H9 (cell line): ENCODE results near the gene DOCK11. TPM values are rescaled to one million over a fixed set of nuclear protein-coding genes. Genes with fewer than 3 reads are reported as not detected.
"Not testable (repeated sequence)": the region's sequence is repeated elsewhere in the genome, so short reads cannot be mapped to it uniquely, and the experiment has no call there.

Experiments
- DNase-seq: peaks from one replicate; pipeline ENCODE4 v3.0.0-alpha.2; 2017
- H2AFZ ChIP-seq: one replicate; pipeline ENCODE4 v1.6.1; 2013; ENCODE audit warnings: mild to moderate bottlenecking, low read length, control low read depth, moderate library complexity
- H2AK5ac ChIP-seq: 2 replicates; pipeline ENCODE4 v1.6.1; 2013; ENCODE audit warnings: low read length, control low read depth, mixed read lengths; ENCODE audit not compliant: insufficient read length
- H2BK120ac ChIP-seq: one replicate; pipeline ENCODE4 v1.6.1; 2013; ENCODE audit warnings: low read depth, mild to moderate bottlenecking, low read length, control low read depth, inconsistent platforms; ENCODE audit not compliant: poor library complexity, severe bottlenecking
- H2BK12ac ChIP-seq: 2 replicates; pipeline ENCODE4 v1.6.1; 2013; ENCODE audit warnings: low read length, control low read depth, mixed read lengths, low read depth; ENCODE audit not compliant: insufficient read length
- H2BK15ac ChIP-seq: 2 replicates; pipeline ENCODE4 v1.6.1; 2013; ENCODE audit warnings: low read depth, low read length, control low read depth
- H2BK20ac ChIP-seq: one replicate; pipeline ENCODE4 v1.6.1; 2013; ENCODE audit warnings: low read depth, mild to moderate bottlenecking, low read length, control low read depth, inconsistent platforms; ENCODE audit not compliant: poor library complexity, severe bottlenecking
- H2BK5ac ChIP-seq: 2 replicates; pipeline ENCODE4 v1.6.1; 2013; ENCODE audit warnings: low read length, control low read depth, mixed read lengths; ENCODE audit not compliant: insufficient read length
- H3K14ac ChIP-seq: 2 replicates; pipeline ENCODE4 v1.6.1; 2013; ENCODE audit warnings: low read length, control low read depth; ENCODE audit not compliant: insufficient read depth
- H3K18ac ChIP-seq: 2 replicates; pipeline ENCODE4 v1.6.1; 2013; ENCODE audit warnings: low read depth, mild to moderate bottlenecking, mixed read lengths, low read length, control low read depth; ENCODE audit not compliant: insufficient read length
- H3K23ac ChIP-seq: 2 replicates; pipeline ENCODE4 v1.6.1; 2013; ENCODE audit warnings: low read length, control low read depth, mixed read lengths, low read depth; ENCODE audit not compliant: insufficient read length
- H3K23me2 ChIP-seq: 2 replicates; pipeline ENCODE4 v1.6.1; 2013; ENCODE audit warnings: low read depth, mild to moderate bottlenecking, mixed read lengths, low read length, control low read depth; ENCODE audit not compliant: insufficient read length, poor library complexity, severe bottlenecking
- H3K27ac ChIP-seq: 2 replicates; pipeline ENCODE4 v1.5.1; 2013; ENCODE audit warnings: low read length, control low read depth, mixed read lengths, low read depth; ENCODE audit not compliant: insufficient read length
- H3K27me3 ChIP-seq: 2 replicates; pipeline ENCODE4 v1.6.1; 2013; ENCODE audit warnings: low read length, control low read depth, inconsistent platforms; ENCODE audit not compliant: insufficient read depth
- H3K4ac ChIP-seq: 2 replicates; pipeline ENCODE4 v1.6.1; 2013; ENCODE audit warnings: low read depth, mild to moderate bottlenecking, control low read depth, inconsistent platforms, low read length, moderate library complexity
- H3K4me1 ChIP-seq: 2 replicates; pipeline ENCODE4 v1.6.1; 2013; ENCODE audit warnings: low read length, control low read depth, inconsistent platforms; ENCODE audit not compliant: insufficient read depth
- H3K4me2 ChIP-seq: 2 replicates; pipeline ENCODE4 v1.6.1; 2013; ENCODE audit warnings: low read length, control low read depth, mixed read lengths; ENCODE audit not compliant: insufficient read length, insufficient read depth
- H3K56ac ChIP-seq: 2 replicates; pipeline ENCODE4 v1.6.1; 2013; ENCODE audit warnings: low read depth, mild to moderate bottlenecking, mixed read lengths, low read length, control low read depth; ENCODE audit not compliant: insufficient read length
- H3K79me1 ChIP-seq: 2 replicates; pipeline ENCODE4 v1.6.1; 2013; ENCODE audit warnings: low read depth, mild to moderate bottlenecking, moderate library complexity, low read length, control low read depth, inconsistent platforms; ENCODE audit not compliant: insufficient read depth, poor library complexity, severe bottlenecking
- H3K79me2 ChIP-seq: 2 replicates; pipeline ENCODE4 v1.6.1; 2013; ENCODE audit warnings: low read length, control low read depth, inconsistent platforms; ENCODE audit not compliant: insufficient read depth
- H3K9ac ChIP-seq: 2 replicates; pipeline ENCODE4 v1.6.1; 2013; ENCODE audit warnings: low read length, control low read depth, mixed read lengths; ENCODE audit not compliant: insufficient read length; ENCODE audit errors: extremely low read depth
- H3K9me3 ChIP-seq: one replicate; pipeline ENCODE4 v1.6.1; 2013; ENCODE audit warnings: low read depth, low read length, inconsistent platforms; ENCODE audit not compliant: control insufficient read depth
- H3T11ph ChIP-seq: one replicate; pipeline ENCODE4 v1.6.1; 2013; ENCODE audit warnings: mild to moderate bottlenecking, low read length, control low read depth, inconsistent platforms
- H4K20me1 ChIP-seq: one replicate; pipeline ENCODE4 v1.6.1; 2013; ENCODE audit not compliant: control insufficient read depth, insufficient read length, insufficient read depth
- H4K5ac ChIP-seq: 2 replicates; pipeline ENCODE4 v1.6.1; 2013; ENCODE audit warnings: low read depth, mild to moderate bottlenecking, mixed read lengths, low read length, control low read depth; ENCODE audit not compliant: insufficient read length
- H4K8ac ChIP-seq: replicated peaks from 2 replicates; pipeline ENCODE4 v1.6.1; 2013; ENCODE audit warnings: low read length, control low read depth, mixed read lengths, low read depth; ENCODE audit not compliant: insufficient read length
- H4K91ac ChIP-seq: 2 replicates; pipeline ENCODE4 v1.6.1; 2013; ENCODE audit warnings: low read depth, mild to moderate bottlenecking, moderate library complexity, mixed read lengths, low read length, control low read depth; ENCODE audit not compliant: insufficient read length
- H3K27ac Mint-ChIP-seq, 3 experiments: 2 replicates in 2 of 3; 3 replicates in 1 of 3; pipeline ENCODE4 v1.8.0; 2020 to 2021; ENCODE audit warnings: mixed read lengths in 3 of 3, mild to moderate bottlenecking in 1 of 3, moderate library complexity in 1 of 3
- H3K27me3 Mint-ChIP-seq: 2 replicates; pipeline ENCODE4 v1.8.0; 2021; ENCODE audit warnings: low read depth, mild to moderate bottlenecking, moderate library complexity, mixed read lengths
- H3K36me3 Mint-ChIP-seq, 3 experiments: 2 replicates in 2 of 3; 3 replicates in 1 of 3; pipeline ENCODE4 v1.8.0; 2020 to 2021; ENCODE audit warnings: low read depth in 3 of 3, mixed read lengths in 3 of 3; ENCODE audit not compliant: insufficient read depth in 1 of 3
- H3K4me1 Mint-ChIP-seq, 2 experiments: 2 replicates each; pipeline ENCODE4 v1.8.0; 2020; ENCODE audit warnings: mixed read lengths in 2 of 2
- H3K4me3 Mint-ChIP-seq, 2 experiments: 2 replicates in 1 of 2; 3 replicates in 1 of 2; pipeline ENCODE4 v1.8.0; 2020 to 2021; ENCODE audit warnings: mild to moderate bottlenecking in 2 of 2, mixed read lengths in 2 of 2, moderate library complexity in 1 of 2
- H3K9me3 Mint-ChIP-seq, 2 experiments: 2 replicates in 1 of 2; 3 replicates in 1 of 2; pipeline ENCODE4 v1.8.0; 2020; ENCODE audit warnings: mild to moderate bottlenecking in 2 of 2, mixed read lengths in 2 of 2, moderate library complexity in 1 of 2
- WGBS: extraction: QIAGEN DNeasy Blood & Tissue Kit; methylation state at CpG from one replicate; pipeline ENCODE4 v1.1.7; 2013; ENCODE audit warnings: missing lambda C conversion rate, low lambda C conversion rate, mixed read lengths; ENCODE audit not compliant: insufficient read length; ENCODE audit errors: extremely low coverage; 5-methylcytosine and 5-hydroxymethylcytosine counted together
- total RNA-seq: library from RNA; stranded (reverse); gene quantifications from 2 replicates; pipeline ENCODE4 v1.2.1, GENCODE V29; 2021
- TF ChIP-seq, protein P1 (sequence below): fragments of 200-600 bp; sonication (generic); conservative IDR thresholded peaks from 3 replicates; pipeline ENCODE4 v1.8.0; 2021; ENCODE audit warnings: antibody characterized with exemption, mild to moderate bottlenecking

The DOCK11 gene
- total RNA-seq, 1 experiment from 2014 or later, result 6.2 TPM

DNA sequence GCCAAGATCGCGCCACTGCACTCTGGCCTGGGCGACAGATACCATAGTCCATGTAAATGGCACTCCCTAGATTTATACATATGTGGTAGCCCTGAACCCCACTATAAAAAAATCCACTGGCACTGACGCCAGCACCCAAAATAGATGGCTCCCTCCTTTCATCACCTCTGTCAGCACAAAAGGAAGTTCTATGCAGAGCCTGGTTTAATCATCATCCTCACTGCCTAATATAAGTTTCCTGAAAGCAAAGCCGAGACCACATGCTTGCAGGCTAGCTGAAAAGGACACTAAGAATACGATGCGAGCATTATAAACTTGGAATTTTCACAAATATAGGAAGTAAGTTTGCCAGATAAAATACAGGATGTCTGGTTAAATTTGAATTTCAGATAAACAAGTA lies 27.5 kb upstream of the DOCK11 start:
- Histone ChIP-seq H2BK5ac (no peak overlapping the region), H3T11ph (no peak overlapping the region), H3K18ac (no peak overlapping the region), H3K79me1 (no peaks in the 10 kb centered on the region), H3K23ac (no peak overlapping the region), H2BK15ac (no peak overlapping the region), H3K9ac (no peak overlapping the region), H3K27ac (no peak overlapping the region), H3K4ac (no peak overlapping the region), H4K20me1 (no peaks in the 10 kb centered on the region), H2BK20ac (no peak overlapping the region), H4K8ac (no peak overlapping the region), H3K14ac (no peak overlapping the region), H3K4me1 (no peaks in the 10 kb centered on the region), H3K9me3 (peaks cover 32% of the 10 kb centered on the region), H2AFZ (no peak overlapping the region), H4K5ac (no peak overlapping the region), H4K91ac (no peak overlapping the region), H3K27me3 (no peaks in the 10 kb centered on the region), H3K4me2 (no peak overlapping the region), H2BK120ac (no peak overlapping the region), H3K23me2 (no peaks in the 10 kb centered on the region), H3K56ac (no peak overlapping the region), H2AK5ac (no peak overlapping the region), H2BK12ac (no peak overlapping the region), H3K79me2 (no peaks in the 10 kb centered on the region)
- H3K27ac Mint-ChIP-seq, result no peak overlapping the region
- H3K4me3 Mint-ChIP-seq, result no peak overlapping the region
- peaks cover 18 to 42% of the 10 kb centered on the region in 2 experiments for H3K9me3 Mint-ChIP-seq
- no peaks in the 10 kb centered on the region for H3K27me3 Mint-ChIP-seq
- DNase-seq, result no peak
- no peaks in the 10 kb centered on the region for H3K4me1 Mint-ChIP-seq
- TF ChIP-seq, protein P1, sequence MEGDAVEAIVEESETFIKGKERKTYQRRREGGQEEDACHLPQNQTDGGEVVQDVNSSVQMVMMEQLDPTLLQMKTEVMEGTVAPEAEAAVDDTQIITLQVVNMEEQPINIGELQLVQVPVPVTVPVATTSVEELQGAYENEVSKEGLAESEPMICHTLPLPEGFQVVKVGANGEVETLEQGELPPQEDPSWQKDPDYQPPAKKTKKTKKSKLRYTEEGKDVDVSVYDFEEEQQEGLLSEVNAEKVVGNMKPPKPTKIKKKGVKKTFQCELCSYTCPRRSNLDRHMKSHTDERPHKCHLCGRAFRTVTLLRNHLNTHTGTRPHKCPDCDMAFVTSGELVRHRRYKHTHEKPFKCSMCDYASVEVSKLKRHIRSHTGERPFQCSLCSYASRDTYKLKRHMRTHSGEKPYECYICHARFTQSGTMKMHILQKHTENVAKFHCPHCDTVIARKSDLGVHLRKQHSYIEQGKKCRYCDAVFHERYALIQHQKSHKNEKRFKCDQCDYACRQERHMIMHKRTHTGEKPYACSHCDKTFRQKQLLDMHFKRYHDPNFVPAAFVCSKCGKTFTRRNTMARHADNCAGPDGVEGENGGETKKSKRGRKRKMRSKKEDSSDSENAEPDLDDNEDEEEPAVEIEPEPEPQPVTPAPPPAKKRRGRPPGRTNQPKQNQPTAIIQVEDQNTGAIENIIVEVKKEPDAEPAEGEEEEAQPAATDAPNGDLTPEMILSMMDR, result no peak
- no CpG with 5 or more reads among the region's 7 CpGs for WGBS
- peaks cover 0 to 6% (median 3%) of the 10 kb centered on the region in 3 experiments; a peak in 2 of 7 replicates for H3K36me3 Mint-ChIP-seq

DNA sequence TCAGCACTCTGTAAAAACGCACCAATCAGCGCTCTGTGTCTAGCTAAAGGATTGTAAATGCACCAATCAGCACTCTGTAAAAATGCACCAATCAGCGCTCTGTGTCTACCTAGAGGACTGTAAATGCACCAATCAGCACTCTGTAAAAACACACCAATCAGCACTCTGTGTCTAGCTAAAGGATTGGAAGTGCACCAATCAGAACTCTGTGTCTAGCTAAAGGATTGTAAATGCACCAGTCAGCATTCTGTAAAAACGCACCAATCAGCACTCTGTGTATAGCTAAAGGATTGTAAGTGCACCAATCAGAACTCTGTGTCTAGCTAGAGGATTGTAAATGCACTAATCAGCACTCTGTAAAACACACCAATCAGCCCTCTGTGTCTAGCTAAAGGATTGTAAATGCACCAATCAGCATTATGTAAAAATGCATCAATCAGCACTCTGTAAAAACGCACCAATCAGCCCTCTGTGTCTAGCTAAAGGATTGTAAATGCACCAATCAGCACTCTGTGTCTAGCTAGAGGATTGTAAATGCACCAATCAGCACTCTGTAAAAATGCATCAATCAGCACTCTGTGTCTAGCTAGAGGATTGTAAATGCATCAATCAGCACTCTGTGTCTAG lies 24.8 kb upstream of the DOCK11 start:
- not testable (repeated sequence) for H3K56ac ChIP-seq, H3K4ac ChIP-seq, H3K79me2 ChIP-seq, H3K79me1 ChIP-seq, H2BK120ac ChIP-seq, H3K27me3 ChIP-seq, H3K23me2 ChIP-seq, H2BK20ac ChIP-seq, H4K91ac ChIP-seq, H3K9ac ChIP-seq, H3T11ph ChIP-seq, H4K8ac ChIP-seq, H3K27ac Mint-ChIP-seq, H3K4me1 ChIP-seq, H2BK12ac ChIP-seq, H3K14ac ChIP-seq, H3K23ac ChIP-seq, H2BK5ac ChIP-seq, H2BK15ac ChIP-seq, H3K18ac ChIP-seq, H3K36me3 Mint-ChIP-seq, H4K20me1 ChIP-seq, H2AK5ac ChIP-seq, DNase-seq, H3K27ac ChIP-seq, H4K5ac ChIP-seq, H3K4me1 Mint-ChIP-seq, H2AFZ ChIP-seq, H3K4me2 ChIP-seq, H3K27me3 Mint-ChIP-seq, H3K4me3 Mint-ChIP-seq
- H3K9me3 Mint-ChIP-seq, result peaks cover 18 to 37% of the 10 kb centered on the region in 2 experiments
- peaks cover 36% of the 10 kb centered on the region for H3K9me3 ChIP-seq
- no CpG with 5 or more reads among the region's 5 CpGs for WGBS
